Skeletal muscle satellite cell (primary cell): Measurements from ENCODE around the gene GRK5.
A peak's percentile ranks its signal among the peaks of the same experiment; 100 is the strongest.
"Not testable (repeated sequence)": the region's sequence is repeated elsewhere in the genome, so short reads cannot be mapped to it uniquely, and the experiment has no call there.

Source experiments
- H3K27me3 ChIP-seq: 2 replicates; pipeline ENCODE4 v1.7.0; 2013; ENCODE audit warnings: low read length; ENCODE audit not compliant: control insufficient read depth, insufficient read depth
- H3K36me3 ChIP-seq: 2 replicates; pipeline ENCODE4 v1.7.0; 2013; ENCODE audit warnings: mild to moderate bottlenecking, control low read depth, low read length; ENCODE audit not compliant: insufficient read depth
- H3K4me1 ChIP-seq: 2 replicates; pipeline ENCODE4 v1.7.0; 2013; ENCODE audit warnings: low read length; ENCODE audit not compliant: control insufficient read depth, insufficient read depth
- H3K4me2 ChIP-seq: 2 replicates; pipeline ENCODE4 v1.7.0; 2013; ENCODE audit warnings: mild to moderate bottlenecking, low read length
- H3K4me3 ChIP-seq: 2 replicates; pipeline ENCODE4 v1.7.0; 2013; ENCODE audit warnings: low read length
- H3K9ac ChIP-seq: 2 replicates; pipeline ENCODE4 v1.7.0; 2013; ENCODE audit warnings: mild to moderate bottlenecking, low read depth, low read length, moderate library complexity
- H3K9me3 ChIP-seq: replicated peaks from 2 replicates; pipeline ENCODE4 v1.7.0; 2013; ENCODE audit warnings: mild to moderate bottlenecking, control low read depth, low read length

Gene GRK5

DNA sequence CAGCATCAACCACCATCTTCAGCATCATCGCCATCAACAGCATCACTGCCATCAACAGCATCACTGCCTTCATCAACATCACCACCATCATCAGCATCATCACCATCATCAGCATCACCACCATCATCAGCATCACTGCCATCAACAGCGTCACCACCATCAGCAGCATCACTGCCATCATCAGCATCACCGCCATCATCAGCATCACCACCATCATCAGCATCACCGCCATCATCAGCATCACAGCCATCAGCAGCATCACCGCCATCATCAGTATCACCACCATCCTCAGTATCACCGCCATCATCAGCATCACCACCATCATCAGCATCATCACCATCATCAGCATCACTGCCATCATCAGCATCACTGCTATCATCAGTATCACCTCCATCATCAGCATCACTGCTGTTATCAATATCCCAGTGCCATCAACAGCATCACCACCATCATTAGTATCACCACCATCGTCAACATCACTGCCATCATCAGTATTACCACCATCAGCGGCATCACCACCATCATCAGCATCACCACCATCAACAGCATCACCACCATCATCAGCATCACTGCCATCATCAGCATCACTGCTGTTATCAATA is 220.0 kb downstream of the GRK5 start:
- no peaks in the 10 kb centered on the region for H3K36me3 ChIP-seq

DNA sequence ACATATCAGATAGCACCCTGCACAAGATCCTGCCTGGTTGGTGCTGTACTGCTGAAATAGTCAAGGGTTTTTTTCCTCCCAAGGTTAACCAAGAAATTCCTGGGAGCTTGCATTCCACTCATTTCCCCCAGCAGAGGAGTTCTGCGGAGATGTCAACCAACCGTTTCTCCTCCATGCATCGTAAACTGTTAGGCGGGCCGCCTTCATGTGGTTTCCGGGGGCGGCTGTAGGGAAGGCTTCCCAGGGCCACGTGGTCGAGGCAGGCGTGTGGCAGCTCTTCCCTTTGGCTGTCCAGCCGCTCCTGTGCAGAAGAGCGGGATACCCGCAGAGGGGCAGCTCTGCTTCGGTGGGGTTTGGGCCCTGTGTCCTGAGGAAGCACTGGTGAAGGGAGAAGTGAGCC is 221.4 kb downstream of the GRK5 start:
- no peaks in the 10 kb centered on the region for H3K9me3 ChIP-seq
- no peak overlapping the region for H3K4me3 ChIP-seq
- H3K4me2 ChIP-seq = no peak overlapping the region
- H3K27me3 ChIP-seq = peaks cover 3% of the 10 kb centered on the region
- no peaks in the 10 kb centered on the region for H3K4me1 ChIP-seq
- H3K36me3 ChIP-seq = no peaks in the 10 kb centered on the region
- no peak overlapping the region for H3K9ac ChIP-seq

More for the DNA sequence above, 220.0 kb downstream of the GRK5 start:
- H3K9me3 ChIP-seq = no peaks in the 10 kb centered on the region
- H3K4me3 ChIP-seq = no peak overlapping the region
- H3K4me2 ChIP-seq = no peak overlapping the region
- H3K27me3 ChIP-seq = peaks cover 3% of the 10 kb centered on the region
- no peak overlapping the region for H3K9ac ChIP-seq
- peaks cover 3% of the 10 kb centered on the region for H3K4me1 ChIP-seq

DNA sequence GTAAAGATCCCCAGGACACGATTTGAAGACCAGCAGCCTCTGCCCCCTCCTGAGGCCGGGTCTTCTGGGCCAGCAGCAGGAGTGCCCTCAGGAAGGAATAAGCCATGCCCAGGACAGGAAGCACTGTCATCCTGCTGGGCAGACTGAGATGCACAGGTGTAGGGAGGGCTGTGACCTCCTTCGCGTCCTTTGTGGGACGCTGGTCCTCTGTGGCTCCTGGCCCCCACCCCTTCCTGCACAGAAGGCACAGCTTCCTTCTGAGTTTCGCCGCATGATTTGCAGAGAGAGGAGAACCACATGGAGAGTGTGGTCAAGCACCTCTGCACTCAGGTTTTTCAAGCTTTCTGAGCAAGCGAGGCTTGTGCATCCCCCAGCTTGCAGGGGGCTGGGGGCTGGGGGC is 222.4 kb downstream of the GRK5 start:
- Histone ChIP-seq H3K4me3 (no peak overlapping the region), H3K27me3 (peaks cover under 1% of the 10 kb centered on the region), H3K4me1 (no peaks in the 10 kb centered on the region), H3K4me2 (no peak overlapping the region), H3K36me3 (no peaks in the 10 kb centered on the region), H3K9me3 (no peaks in the 10 kb centered on the region), H3K9ac (no peak overlapping the region)

- Histone ChIP-seq H3K9ac (no peak overlapping the region), H3K4me3 (no peak overlapping the region), H3K36me3 (no peaks in the 10 kb centered on the region), H3K4me1 (no peaks in the 10 kb centered on the region), H3K9me3 (no peaks in the 10 kb centered on the region), H3K4me2 (no peak overlapping the region), H3K27me3 (no peaks in the 10 kb centered on the region)
Observed at GRCh38 chr10:119431034-119431772, 223.8 kb downstream of the GRK5 start.

GRCh38 chr10:119431773-119432135 is 224.4 kb downstream of the GRK5 start:
- no peak overlapping the region for H3K4me3 ChIP-seq
- no peaks in the 10 kb centered on the region for H3K4me1 ChIP-seq
- no peaks in the 10 kb centered on the region for H3K27me3 ChIP-seq
- no peak overlapping the region for H3K9ac ChIP-seq
- H3K36me3 ChIP-seq = no peaks in the 10 kb centered on the region
- H3K4me2 ChIP-seq = no peak overlapping the region
- H3K9me3 ChIP-seq = no peaks in the 10 kb centered on the region

DNA sequence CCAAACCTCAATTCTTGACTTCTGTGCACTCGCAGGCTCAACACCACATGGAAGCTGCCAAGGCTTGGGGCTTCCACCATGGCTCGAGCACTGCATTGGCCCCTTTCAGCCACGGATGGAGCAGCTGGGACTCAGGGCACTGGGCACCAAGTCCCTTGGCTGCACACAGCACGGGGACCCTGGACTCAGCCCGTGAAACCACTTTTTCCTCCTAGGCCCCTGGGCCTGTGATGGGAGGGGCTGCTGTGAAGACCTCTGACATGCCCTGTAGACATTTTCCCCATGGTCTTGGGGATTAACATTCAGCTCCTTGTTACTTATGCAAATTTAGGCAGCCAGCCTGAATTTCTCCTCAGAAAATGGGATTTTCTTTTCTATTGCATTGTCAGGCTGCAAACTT is 227.6 kb downstream of the GRK5 start:
- H3K36me3 ChIP-seq, H3K27me3 ChIP-seq, H3K9ac ChIP-seq, H3K4me2 ChIP-seq, H3K4me1 ChIP-seq, H3K4me3 ChIP-seq, H3K9me3 ChIP-seq: not testable (repeated sequence)

DNA sequence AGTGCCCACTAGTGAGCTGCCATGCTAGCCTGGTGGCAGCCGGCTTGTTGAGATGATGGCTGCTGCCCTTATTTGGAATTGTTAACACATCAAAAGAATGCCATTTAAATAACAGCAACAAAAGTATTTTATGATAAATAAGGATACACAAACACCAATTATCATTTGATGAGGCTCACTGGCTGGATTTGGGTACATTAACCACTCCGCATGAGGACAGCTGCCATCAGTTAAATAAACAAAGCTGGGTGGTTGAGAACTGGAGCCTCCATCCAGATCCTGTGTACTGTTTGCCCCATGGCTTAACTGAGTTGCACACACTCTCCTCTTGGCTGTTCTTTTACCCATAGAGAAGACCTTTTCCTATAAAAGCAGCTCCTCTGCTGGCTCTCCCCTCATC is 231.3 kb downstream of the GRK5 start:
- Histone ChIP-seq H3K9ac (no peak overlapping the region), H3K27me3 (peaks cover 23% of the 10 kb centered on the region), H3K4me2 (no peak overlapping the region), H3K9me3 (no peaks in the 10 kb centered on the region), H3K36me3 (no peaks in the 10 kb centered on the region), H3K4me1 (no peaks in the 10 kb centered on the region), H3K4me3 (no peak overlapping the region)

DNA sequence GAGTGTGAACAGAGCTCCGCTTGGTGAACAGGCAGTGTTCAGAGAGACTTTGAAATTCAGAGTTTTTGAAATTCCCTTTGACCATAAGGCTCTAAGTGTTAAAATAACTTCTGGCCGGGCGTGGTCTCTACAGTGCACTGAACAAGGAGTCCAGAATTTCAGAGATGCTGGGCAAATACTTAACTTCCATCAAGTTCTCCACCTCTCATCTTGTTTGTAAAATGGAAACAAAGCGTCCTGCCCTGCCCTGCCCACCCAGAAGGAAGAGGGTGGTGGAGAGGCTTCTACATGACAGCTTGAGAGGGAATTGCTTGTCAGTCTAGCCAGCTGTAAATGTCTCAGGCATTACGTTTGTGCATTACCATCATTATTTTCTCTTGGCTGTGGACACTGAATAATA is 232.6 kb downstream of the GRK5 start:
- no peak overlapping the region for H3K9ac ChIP-seq

GRCh38 chr10:119441151-119441821 is 233.9 kb downstream of the GRK5 start:
- no peak overlapping the region for H3K9ac ChIP-seq
- no peaks in the 10 kb centered on the region for H3K36me3 ChIP-seq
- H3K4me1 ChIP-seq = no peaks in the 10 kb centered on the region
- H3K4me2 ChIP-seq = peak overlapping the region; percentile 35
- no peak overlapping the region for H3K4me3 ChIP-seq
- H3K27me3 ChIP-seq = peaks cover 23% of the 10 kb centered on the region
- no peaks in the 10 kb centered on the region for H3K9me3 ChIP-seq

More for the DNA sequence above, 232.6 kb downstream of the GRK5 start:
- Histone ChIP-seq H3K4me1 (no peaks in the 10 kb centered on the region), H3K4me2 (no peak overlapping the region), H3K4me3 (no peak overlapping the region), H3K27me3 (peaks cover 23% of the 10 kb centered on the region), H3K36me3 (no peaks in the 10 kb centered on the region), H3K9me3 (no peaks in the 10 kb centered on the region)

- Histone ChIP-seq H3K4me3 (no peak overlapping the region), H3K4me1 (no peaks in the 10 kb centered on the region), H3K4me2 (peak overlapping the region; percentile 35), H3K9me3 (no peaks in the 10 kb centered on the region), H3K9ac (no peak overlapping the region), H3K36me3 (no peaks in the 10 kb centered on the region), H3K27me3 (peaks cover 23% of the 10 kb centered on the region)
Observed at GRCh38 chr10:119441921-119442757, 234.8 kb downstream of the GRK5 start.

GRCh38 chr10:119442758-119443060 is 235.3 kb downstream of the GRK5 start:
- Histone ChIP-seq H3K27me3 (peaks cover 24% of the 10 kb centered on the region), H3K4me1 (no peaks in the 10 kb centered on the region), H3K9ac (no peak overlapping the region), H3K36me3 (no peaks in the 10 kb centered on the region), H3K4me2 (no peak overlapping the region), H3K9me3 (no peaks in the 10 kb centered on the region), H3K4me3 (no peak overlapping the region)
